GM21825 (cell line): Measurements from ENCODE around the gene ARHGAP33.

Source experiments
- ATAC-seq: cut with Tn5 transposase; IDR thresholded peaks from one replicate; pipeline ENCODE4 v1.9.1; 2021; ENCODE audit warnings: mild to moderate bottlenecking, moderate library complexity; ENCODE audit not compliant: unreplicated experiment

Gene ARHGAP33

DNA sequence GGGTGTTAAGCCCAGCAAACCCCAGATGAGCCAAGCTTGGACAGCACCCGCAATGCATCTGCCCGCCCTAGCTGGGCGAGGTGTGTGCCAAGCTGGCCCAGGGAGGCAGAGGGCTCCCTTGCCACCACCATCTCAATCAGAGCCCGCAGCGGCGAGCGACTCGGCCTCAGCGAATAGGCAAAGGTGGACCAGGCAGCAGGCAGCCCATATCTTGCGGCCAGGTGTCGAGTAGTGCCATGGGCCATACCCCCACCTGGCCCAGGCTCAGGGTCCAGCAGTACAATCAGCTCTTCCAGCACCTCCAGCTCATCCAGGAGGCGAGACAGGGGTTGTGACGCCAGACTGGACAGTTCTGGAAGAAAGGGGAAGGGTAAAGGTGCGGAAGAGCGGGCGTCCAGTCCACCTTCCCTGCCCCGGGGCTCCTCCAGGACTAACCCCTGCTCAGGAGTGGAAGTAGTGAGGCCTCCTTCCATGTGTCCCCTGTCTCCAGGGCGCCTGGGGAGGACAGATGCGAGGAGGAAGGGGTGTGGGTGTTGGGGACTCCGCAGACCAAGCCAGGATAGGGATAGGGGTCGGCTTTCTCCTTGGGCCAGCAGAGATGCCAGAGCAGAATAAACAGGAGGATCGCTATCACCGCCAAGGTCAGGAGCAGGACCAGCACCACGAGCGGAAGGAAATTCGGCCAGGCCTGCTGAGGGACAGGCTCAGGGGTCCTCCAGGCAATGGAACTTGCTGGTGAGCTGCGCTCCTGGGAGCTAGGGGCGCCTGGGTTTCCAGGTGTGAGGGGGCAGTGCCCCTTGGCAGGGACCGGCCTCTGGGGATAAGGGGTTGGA is 35.9 kb upstream of the ARHGAP33 start:
- no peak for ATAC-seq

DNA sequence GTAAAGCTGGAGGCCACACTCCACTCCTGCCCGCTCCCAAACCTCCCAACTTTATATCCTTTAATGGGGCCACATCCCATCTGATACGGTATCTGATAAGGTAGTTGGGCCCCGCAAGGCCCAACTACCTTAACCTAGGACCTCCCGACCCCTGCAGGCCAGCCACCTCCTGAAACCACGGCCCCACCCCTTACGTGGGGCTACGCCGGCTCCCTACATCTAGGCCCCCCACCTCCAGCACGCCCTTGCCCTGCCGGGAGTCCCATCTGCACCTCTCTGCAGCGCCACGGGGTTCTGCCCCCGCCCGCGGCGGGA is 35.3 kb upstream of the ARHGAP33 start:
- ATAC-seq: peak; percentile 14

DNA sequence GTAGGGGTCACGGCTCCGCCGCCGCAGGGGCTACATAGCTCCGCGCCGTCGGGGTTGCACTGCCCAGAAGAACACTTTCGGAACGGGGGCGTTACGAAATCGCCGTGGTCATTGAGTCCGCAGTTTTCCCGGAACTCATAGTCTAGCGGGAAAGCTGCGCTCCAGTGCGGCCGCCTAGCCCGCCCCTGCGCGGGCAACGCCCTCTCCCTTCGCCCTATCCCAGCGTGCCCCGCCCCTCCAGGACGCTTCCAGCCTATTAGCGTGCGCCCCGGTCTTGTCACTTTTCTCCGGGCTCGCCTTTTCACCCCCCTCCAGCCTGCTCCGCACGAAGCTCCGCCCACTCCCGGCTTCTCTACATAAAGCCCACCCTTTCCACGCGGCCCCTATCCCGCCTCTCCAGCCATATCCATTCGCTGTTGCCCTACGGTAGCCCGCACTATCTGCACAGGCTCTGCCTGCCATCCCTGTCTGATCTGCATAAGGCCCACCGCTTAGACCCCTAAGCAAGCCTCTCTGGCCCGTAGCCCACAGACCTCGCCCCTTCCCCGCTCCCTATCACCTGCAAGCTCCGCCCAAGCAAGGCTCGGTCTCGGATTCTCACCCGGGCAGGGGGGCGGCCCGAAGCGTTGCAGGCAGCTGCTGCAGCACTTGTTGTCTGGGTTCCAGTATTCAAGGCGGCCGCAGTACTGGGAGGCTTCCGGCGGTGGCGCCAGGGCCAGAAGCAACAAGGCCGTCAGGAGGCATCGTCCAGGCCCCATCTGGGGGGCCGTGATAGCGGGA is 34.8 kb upstream of the ARHGAP33 start:
- ATAC-seq: peak; percentile 48

DNA sequence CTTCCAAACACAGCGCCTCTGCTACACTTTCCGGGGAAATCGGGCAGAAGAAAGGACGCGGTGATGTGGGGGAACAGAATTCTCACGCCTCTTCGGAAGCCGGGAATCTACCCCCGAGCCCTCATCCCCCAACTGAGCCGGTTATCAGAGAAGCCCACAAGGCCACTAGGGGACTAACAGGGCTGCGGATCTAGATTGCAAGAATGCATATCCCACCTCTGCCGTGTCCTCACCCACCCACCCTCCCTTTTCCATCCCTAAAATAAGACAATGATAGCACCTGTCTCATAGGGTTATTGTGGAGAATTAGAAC is 34.2 kb upstream of the ARHGAP33 start:
- ATAC-seq: no peak

DNA sequence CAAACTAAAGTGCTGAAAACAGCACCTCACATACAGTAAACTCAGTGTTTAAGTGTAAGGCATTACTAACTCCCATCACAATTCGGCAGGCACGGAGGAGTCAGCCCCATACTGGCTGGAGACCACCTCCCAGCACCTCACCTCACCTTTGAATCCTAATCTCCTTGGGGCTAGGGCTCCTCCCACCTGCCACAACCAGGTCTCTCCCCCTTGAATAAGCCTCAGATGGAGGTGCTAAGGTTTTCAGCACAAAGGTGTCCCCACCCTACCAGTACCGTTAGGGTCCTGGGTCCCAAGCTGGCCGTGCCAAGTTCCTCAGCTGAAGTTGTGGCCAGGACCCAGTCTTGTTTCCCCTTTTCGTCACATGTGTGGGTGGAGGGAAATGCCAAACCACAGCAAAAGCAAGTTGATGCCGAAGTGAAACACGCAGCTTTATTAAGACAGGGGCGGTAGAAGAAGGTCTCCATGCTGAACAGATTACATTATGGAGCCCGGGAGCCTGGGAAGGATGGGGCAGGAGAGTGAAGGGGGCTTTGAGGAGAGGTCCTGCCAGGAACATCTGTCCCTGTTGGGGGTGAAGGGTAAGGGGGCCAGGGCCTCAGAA is 33.1 kb upstream of the ARHGAP33 start, which contains the start of gene IGFLR1:
Gene IGFLR1 (minus strand): TSS at position 332 of the 604 bp plus-strand sequence. CDS start 1,272 bp downstream, outside the sequence.
- no peak for ATAC-seq

DNA sequence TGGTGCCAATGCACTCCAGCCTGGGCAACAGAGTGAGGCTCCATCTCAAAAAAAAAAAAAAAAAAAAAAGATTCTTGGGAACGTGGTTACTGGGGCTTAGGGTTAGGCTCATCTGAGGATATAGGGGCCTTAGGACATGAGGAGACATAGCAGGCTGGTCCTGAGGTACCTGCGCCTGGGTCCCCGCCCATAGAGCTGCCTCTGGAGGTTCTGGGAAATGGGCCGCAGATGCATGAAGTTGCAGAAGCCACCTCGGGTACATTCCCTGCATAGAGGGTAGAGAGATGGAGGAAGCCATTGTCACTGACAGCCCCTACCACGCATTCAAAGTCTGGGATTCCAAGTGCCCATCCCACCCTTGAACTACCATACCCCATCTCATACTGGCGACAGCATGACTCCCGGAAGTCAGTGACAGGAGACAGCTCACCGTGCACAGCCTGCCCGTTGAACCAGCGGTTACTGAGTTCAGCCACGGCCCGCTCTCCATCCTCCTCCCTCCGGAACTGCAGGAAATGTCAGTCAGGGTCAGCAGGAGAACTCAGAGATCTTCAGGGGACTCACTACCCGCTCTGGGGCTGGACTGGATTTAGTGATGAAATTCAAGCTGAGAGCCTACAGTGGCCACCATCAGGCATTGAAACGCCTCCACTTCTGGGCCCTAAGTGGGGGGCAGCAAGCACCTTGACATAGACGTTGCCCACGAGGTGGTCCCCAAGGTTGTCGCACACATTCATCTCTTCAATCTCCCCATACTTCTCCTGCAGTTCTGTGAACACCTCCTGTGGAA is 31.5 kb upstream of the ARHGAP33 start:
- ATAC-seq: no peak

DNA sequence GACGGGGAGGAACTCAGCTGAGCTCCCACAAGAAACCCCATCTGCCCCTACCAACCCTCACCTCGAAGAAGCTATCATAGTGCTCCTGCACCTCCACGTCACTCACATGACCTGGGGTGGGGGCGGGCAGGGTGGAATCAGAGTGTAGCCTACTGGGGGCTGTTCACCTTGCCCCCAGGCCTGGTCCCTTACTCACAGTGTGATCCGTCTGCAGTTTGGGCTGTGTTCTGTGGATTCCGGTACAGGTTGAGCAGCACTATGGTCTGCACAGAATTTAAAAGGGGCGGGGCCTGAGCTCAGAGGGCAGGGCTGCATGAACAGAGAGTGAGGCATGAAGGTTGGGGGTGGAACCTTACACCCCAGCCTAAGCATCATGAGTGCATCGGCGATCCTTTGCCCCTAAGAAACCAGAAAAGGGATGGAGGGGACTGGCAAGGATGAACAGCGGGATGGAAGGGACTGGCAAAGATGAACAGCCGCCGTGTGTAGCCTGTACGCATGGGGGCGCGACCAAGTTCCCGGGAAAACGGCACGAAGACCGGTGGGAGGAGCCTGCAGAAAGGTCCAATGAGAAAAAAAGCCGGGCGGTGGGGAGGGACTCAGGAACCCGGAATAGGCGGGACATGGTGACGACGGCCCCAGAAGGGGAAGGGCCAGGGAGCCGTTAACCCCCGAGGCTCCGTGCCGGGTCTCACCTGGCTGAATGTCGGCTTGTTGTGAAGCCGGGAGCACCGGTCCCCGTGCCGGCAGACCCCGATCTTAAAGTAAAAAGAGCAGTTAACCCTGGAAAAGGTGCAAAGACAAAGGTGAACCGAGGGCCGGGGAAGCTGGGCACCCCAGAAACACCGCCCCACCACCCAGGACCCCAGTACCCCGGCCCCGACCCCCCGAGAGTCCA is 30.7 kb upstream of the ARHGAP33 start:
- ATAC-seq: peak; percentile 28

DNA sequence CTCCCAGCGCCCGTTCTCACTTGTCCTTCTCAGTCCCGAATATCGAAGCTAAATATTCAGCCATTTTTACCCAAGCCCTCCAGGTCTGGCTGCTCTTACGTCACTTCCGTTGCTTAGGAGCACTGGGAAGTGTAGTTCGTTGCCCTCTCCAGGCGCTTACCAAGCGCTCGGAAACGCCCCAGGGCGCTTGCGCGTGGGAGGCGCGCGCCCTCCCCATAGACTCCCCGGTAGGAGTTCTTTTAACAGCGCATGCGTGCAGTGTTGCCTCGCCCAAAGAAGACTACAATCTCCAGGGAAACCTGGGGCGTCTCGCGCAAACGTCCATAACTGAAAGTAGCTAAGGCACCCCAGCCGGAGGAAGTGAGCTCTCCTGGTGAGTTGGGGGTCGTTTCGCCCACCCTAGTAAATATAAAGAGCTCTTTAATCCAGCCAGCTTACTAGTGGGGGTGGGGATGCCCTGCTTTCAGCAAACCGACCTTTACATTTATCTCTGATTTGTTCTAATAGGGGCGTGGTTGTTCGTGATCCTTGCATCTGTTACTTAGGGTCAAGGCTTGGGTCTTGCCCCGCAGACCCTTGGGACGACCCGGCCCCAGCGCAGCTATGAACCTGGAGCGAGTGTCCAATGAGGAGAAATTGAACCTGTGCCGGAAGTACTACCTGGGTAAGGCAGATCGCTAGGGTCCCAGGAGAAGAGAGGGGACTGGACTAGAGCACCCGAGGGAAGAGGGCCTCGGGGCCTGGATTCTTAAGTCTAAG is 29.9 kb upstream of the ARHGAP33 start, which contains the start of the genes PSENEN and U2AF1L4:
Gene PSENEN (plus strand): TSS at position 324 of the 759 bp plus-strand sequence. CDS start 280 bp downstream, at position 604.
Gene U2AF1L4 (minus strand): TSS at position 91 of the 759 bp plus-strand sequence. CDS start 27 bp downstream, at position 64.
- ATAC-seq: peak; percentile 36

DNA sequence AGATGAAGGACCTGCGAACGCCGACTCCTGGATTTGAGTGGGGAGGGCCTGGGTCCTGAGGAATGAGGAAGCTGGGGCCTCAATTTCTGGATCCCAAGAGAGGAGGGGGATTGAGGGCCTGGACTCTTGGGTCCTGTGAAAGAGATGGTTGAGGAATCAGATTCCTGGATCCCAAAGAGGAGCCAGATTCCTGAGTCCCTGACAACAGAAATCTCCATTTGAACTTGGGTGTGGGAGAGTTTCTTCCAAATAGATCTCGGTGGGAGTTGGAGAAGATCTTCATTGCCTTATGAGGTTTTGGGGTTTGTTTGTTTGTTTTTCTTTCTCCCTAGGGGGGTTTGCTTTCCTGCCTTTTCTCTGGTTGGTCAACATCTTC is 29.3 kb upstream of the ARHGAP33 start:
- ATAC-seq: no peak

DNA sequence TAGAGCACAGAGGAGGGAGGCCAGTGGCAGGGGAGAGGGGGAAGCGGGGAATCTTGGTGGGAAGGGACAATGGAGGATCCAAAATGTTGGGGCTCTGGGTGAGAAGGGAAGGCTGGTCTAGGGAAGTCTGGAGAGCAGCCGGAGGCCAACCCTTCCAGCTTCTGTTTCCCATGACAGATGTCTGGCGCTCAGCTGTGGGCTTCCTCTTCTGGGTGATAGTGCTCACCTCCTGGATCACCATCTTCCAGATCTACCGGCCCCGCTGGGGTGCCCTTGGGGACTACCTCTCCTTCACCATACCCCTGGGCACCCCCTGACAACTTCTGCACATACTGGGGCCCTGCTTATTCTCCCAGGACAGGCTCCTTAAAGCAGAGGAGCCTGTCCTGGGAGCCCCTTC is 28.8 kb upstream of the ARHGAP33 start:
- no peak for ATAC-seq

DNA sequence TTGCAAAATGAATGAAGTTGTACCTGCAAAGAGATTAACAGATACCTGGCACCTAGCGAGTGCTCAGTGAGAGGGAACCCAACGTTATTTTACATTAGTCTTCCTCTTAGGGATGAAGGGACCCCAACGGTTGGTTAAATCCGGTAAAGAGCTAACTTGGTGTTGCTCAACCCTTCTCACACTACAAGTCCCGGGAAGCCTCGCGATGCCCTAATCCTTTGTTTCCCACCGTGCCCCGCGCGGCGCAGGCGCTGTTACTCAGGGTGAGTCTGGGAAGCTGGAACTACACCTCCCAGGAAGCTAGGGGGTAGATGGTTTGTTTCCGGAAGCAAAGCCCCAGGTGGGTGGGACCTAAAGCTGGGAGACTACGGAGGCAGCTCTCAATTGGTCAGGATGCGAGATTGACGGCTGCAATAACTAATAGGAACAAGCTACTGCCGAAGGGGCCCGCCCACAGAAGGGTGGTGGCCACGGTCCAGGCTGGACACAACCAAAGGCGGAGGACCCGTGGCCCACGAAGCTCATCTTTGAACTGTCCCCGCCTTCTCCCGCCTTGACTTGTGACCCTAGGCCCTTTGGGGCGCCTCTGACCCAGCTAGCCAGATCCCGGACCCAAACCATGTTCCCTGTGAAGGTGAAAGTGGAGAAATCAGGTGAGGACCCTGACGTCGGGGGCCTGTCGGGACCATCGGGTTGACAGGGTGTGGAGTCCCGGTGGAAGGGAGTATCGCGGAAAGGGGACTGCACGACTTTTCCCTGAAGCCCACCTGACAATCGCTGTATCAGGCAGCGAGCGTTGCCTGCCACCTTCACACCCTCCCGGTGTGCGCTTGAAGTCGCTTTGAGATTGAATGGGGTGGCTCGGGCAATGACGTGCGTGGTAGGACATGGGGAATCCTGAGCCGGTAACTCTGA is 27.0 kb upstream of the ARHGAP33 start, which contains the start of gene LIN37:
Gene LIN37 (plus strand): TSS at position 471 of the 915 bp plus-strand sequence. CDS start 149 bp downstream, at position 620.
- ATAC-seq: peak; percentile 62

DNA sequence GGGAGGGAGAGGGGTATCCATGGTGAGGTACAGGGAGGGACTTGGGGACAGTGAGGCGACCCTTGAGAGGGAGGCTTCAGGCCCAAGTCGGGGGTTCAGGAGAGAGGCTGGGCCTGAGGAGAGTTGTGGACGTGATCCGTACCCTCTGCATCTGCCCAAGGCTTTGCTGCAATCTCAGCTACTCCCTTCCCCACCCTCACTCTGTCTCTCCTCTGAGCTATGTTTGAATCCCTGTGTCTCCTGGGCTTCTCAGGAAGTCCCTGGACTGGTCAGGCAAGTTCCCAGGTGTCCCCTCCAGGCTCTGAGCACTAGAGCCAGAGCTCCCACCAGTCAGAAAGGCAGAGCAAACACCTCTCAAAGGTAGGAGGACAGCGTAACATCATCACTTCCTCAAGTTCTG is 25.2 kb upstream of the ARHGAP33 start:
- ATAC-seq: no peak

DNA sequence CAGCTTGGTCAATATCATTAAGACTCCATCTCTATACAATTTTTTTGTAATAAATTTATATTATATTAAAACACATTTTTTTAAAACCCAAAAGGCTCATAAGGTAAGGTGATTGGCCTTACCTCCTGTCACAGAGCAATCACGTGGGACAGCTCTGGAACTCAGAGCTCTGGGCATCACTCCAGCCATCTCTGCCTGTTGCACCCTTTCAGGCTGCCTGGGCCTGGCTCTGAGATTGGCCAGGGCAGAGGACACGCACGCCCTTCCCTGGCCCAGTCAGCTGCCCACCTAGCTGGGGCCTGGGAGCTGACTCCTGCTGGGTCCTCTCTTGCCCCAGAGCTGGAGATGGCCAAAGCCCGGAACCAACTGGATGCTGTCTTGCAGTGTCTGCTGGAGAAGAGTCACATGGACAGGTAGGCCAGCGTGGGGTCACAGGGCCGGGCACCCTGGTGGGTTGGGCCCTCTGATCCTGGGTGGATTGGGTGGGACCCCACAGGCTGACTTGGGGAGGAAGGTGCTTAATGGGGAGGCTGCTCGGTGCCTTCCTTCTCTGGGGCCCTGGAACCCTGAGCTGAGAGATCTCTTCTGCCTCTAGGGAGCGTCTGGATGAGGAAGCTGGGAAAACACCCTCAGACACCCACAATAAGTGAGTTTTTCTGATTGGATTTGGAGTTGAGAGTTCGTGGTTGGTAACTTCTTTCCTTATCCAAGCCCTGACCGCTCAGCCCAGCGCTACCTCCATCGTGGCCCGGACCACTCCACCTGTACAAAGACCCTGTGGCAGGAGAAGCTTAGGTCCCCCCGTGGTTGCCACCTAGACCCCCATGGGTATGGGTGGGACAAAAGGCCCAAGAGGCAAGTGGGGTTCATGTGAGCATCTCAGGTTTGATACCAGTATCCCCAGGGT is 23.3 kb upstream of the ARHGAP33 start:
- no peak for ATAC-seq

DNA sequence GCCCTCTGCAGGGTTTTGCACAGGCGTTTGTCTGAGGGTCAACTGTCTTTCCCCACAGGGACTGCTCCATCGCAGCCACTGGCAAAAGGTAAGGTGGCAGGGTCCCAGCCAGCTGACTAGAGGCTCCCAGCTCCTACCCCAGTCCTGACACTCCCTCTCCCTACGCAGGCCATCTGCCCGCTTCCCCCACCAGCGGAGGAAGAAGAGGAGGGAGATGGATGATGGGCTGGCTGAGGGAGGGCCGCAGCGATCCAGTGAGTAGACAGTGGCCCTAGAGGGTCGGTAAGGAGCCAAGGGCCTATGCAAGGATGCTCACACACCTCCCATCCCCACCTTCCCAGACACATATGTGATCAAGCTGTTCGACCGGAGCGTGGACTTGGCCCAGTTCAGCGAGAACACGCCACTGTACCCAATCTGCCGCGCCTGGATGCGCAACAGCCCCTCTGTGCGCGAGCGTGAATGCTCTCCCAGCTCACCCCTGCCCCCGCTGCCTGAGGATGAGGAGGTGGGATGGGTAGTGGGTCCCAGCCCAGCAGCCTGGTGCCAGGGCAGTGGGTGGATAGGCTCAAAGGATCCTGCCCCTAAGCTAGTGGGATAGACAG is 22.5 kb upstream of the ARHGAP33 start:
- ATAC-seq: no peak

DNA sequence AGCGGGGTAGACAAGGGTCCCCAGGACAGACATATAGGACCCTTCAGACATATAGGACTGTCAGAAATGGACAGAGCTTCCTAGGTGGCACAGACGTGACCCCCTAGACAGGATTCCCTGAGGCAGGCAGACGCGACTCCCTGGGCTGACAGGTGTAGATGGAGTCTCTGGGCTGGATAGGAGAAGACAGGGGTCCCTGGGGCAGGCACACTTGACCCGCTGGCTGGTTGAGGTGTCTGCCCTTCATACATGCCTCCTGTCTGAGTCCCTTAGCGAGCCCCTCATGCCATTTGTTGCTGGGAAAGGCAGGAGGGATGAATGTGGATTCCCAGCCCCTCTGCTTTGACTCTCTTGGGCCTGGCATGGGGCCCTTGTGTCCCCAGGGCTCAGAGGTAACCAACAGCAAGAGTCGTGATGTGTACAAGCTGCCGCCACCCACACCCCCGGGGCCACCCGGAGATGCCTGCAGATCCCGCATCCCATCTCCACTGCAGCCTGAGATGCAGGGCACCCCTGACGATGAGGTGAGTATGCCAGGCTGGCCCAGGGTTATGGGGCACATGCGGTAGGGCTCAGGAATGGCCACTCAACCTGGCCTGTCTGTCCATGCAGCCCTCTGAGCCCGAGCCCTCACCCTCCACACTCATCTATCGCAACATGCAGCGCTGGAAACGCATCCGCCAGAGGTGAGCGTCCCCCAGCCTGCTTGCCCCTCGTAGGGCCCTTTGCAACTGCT is 21.6 kb upstream of the ARHGAP33 start:
- ATAC-seq: no peak
